HCT116 (cell line): Measurements from ENCODE around the gene KYNU. TPM values are rescaled to one million over a fixed set of nuclear protein-coding genes. Genes with fewer than 3 reads are reported as not detected.

ENCODE experiments used
- ATAC-seq: fragments of 200-7000 bp; cut with Tn5 transposase; 2 replicates; pipeline ENCODE4 v1.9.1; 2020; ENCODE audit warnings: mild to moderate bottlenecking, moderate library complexity
- BruUV-seq: library from RNA; stranded (reverse); fragments of 400-500 nt; replicated peaks from 2 replicates; lab custom pipeline; 2021; lab: Mats Ljungman, UMichigan
- CTCF ChIA-PET: fragments of 300-600 bp; sonication (Branson Sonifier 250); formaldehyde crosslinking; loops from one replicate; lab custom pipeline; 2021; ENCODE audit warnings: antibody characterized with exemption; lab: Charles Lee
- POLR2A ChIA-PET: fragments of 300-600, 350-600 bp; sonication (Branson Sonifier 250); formaldehyde crosslinking; loops from one replicate; lab custom pipeline; 2021; ENCODE audit warnings: antibody characterized with exemption; lab: Charles Lee
- RAD21 ChIA-PET, 2 experiments: fragments of 300-600 bp; sonication (Branson Sonifier 250); formaldehyde crosslinking; loops; one replicate each; lab custom pipeline; 2023; ENCODE audit warnings: low total read pairs in 2 of 2; ENCODE audit not compliant: uncharacterized antibody in 2 of 2, unreplicated experiment in 2 of 2, low non-redundant PET in 1 of 2; lab: Charles Lee
- DNase-seq: peaks from one replicate; pipeline ENCODE4 v3.0.0-alpha.2; 2010; ENCODE audit warnings: low read depth, low spot score
- H2AFZ ChIP-seq: fragments of 200-600 bp; shearing (Covaris generic), sonication (generic); 2 replicates; pipeline ENCODE4 v1.6.1; 2017; ENCODE audit warnings: low read depth, mixed run types, mixed read lengths, antibody characterized with exemption, low read length; ENCODE audit not compliant: poor library complexity, severe bottlenecking
- H3K27ac ChIP-seq: 2 replicates; pipeline ENCODE4 v1.5.1; 2012; ENCODE audit warnings: low read depth, low read length
- H3K27me3 ChIP-seq: fragments of 200-600 bp; sonication (generic); 2 replicates; pipeline ENCODE4 v1.6.1; 2016; ENCODE audit warnings: mixed run types, low read length, mixed read lengths; ENCODE audit not compliant: insufficient read depth
- H3K36me3 ChIP-seq, 2 experiments: fragments of 200-500 bp in 1 of 2; fragments of 200-600 bp in 1 of 2; sonication (Bioruptor generic) in 1 of 2; sonication (generic) in 1 of 2; 2 replicates each; pipeline versions ENCODE4 v1.5.1 to v1.6.1; 2014 to 2016; ENCODE audit warnings: low read length in 2 of 2, inconsistent platforms in 1 of 2, mixed read lengths in 1 of 2, mixed run types in 1 of 2; ENCODE audit not compliant: insufficient read depth in 2 of 2, control insufficient read depth in 1 of 2
- H3K4me1 ChIP-seq, 2 experiments: fragments of 200-600 bp in 1 of 2; sonication (generic) in 1 of 2; 2 replicates each; pipeline versions ENCODE4 v1.5.1 to v1.6.1; 2012 to 2017; ENCODE audit warnings: low read length in 2 of 2, inconsistent platforms in 1 of 2, mild to moderate bottlenecking in 1 of 2, mixed read lengths in 1 of 2, mixed run types in 1 of 2, moderate library complexity in 1 of 2; ENCODE audit not compliant: insufficient read depth in 2 of 2, control insufficient read depth in 1 of 2
- H3K4me2 ChIP-seq: fragments of 200-600 bp; sonication (generic); 2 replicates; pipeline ENCODE4 v1.6.1; 2017; ENCODE audit warnings: mixed run types, low read length, mixed read lengths
- H3K4me3 ChIP-seq, 2 experiments: fragments of 200-600 bp in 1 of 2; sonication (generic) in 1 of 2; replicated peaks in 1 of 2; 2 replicates each; pipeline ENCODE4 v1.5.1; 2011 to 2016; ENCODE audit warnings: low read length in 2 of 2, control low read depth in 1 of 2, low read depth in 1 of 2, mild to moderate bottlenecking in 1 of 2, mixed read lengths in 1 of 2, mixed run types in 1 of 2
- H3K79me2 ChIP-seq: fragments of 200-600 bp; sonication (generic); 2 replicates; pipeline ENCODE4 v1.6.1; 2017; ENCODE audit warnings: mild to moderate bottlenecking, mixed run types, low read length, moderate library complexity, mixed read lengths; ENCODE audit not compliant: insufficient read depth
- H3K9ac ChIP-seq: fragments of 200-600 bp; sonication (generic); 2 replicates; pipeline ENCODE4 v1.6.1; 2016; ENCODE audit warnings: low read length, mixed read lengths
- H3K9me2 ChIP-seq: fragments of 200-600 bp; sonication (generic), shearing (Covaris generic); 2 replicates; pipeline ENCODE4 v1.6.1; 2017; ENCODE audit warnings: mixed run types, mild to moderate bottlenecking, moderate library complexity; ENCODE audit not compliant: insufficient read depth
- H3K9me3 ChIP-seq, 2 experiments: fragments of 200-500 bp in 1 of 2; fragments of 200-600 bp in 1 of 2; sonication (Bioruptor generic) in 1 of 2; sonication (generic) in 1 of 2; 2 replicates each; pipeline ENCODE4 v1.6.1; 2014 to 2017; ENCODE audit warnings: low read length in 2 of 2, mixed read lengths in 2 of 2, inconsistent platforms in 1 of 2, low read depth in 1 of 2, mild to moderate bottlenecking in 1 of 2, mixed run types in 1 of 2, moderate library complexity in 1 of 2; ENCODE audit not compliant: control insufficient read depth in 1 of 2, insufficient read depth in 1 of 2
- H4K20me1 ChIP-seq: fragments of 200-600 bp; sonication (generic), shearing (Covaris generic); 2 replicates; pipeline ENCODE4 v1.6.1; 2017; ENCODE audit warnings: mixed run types, mild to moderate bottlenecking, moderate library complexity; ENCODE audit not compliant: insufficient read depth
- ATF3 ChIP-seq: IDR thresholded peaks from 2 replicates; pipeline ENCODE4 v1.6.1; 2012
- CTCF ChIP-seq, 3 experiments: fragments of 200-600 bp in 1 of 3; sonication (generic) in 1 of 3; IDR thresholded peaks in 2 of 3; conservative IDR thresholded peaks in 1 of 3; 2 replicates each; pipeline ENCODE4 v1.5.1; 2012 to 2017; ENCODE audit warnings: low read depth in 2 of 3, low read length in 2 of 3, antibody characterized with exemption in 1 of 3, borderline replicate concordance in 1 of 3, control low read depth in 1 of 3, mild to moderate bottlenecking in 1 of 3, mixed read lengths in 1 of 3, mixed run types in 1 of 3, moderate library complexity in 1 of 3; ENCODE audit not compliant: insufficient read depth in 1 of 3
- EZH2 ChIP-seq: fragments of 200-600 bp; sonication (generic); IDR thresholded peaks from 2 replicates; pipeline ENCODE4 v1.6.1; 2017; ENCODE audit warnings: antibody characterized with exemption, mixed run types
- JUND ChIP-seq: IDR thresholded peaks from 2 replicates; pipeline ENCODE4 v1.6.1; 2012
- RAD21 ChIP-seq: IDR thresholded peaks from 2 replicates; pipeline ENCODE4 v1.6.1; 2012; ENCODE audit warnings: low read depth, mild to moderate bottlenecking
- SRF ChIP-seq: IDR thresholded peaks from 2 replicates; pipeline ENCODE4 v1.6.1; 2012; ENCODE audit warnings: low read depth
- intact Hi-C: fragments of 100-400 bp; cut with micrococcal nuclease; formaldehyde crosslinking; loops from 2 replicates; pipeline ENCODE4 v1.10.0; 2022
- total RNA-seq: library from RNA; stranded (reverse); gene quantifications from one replicate; pipeline ENCODE4 v1.2.1, GENCODE V29; 2021; ENCODE audit not compliant: unreplicated experiment
- TF ChIP-seq, protein P1 (sequence below): IDR thresholded peaks from 2 replicates; pipeline ENCODE4 v1.6.1; 2012; ENCODE audit warnings: low read depth

KYNU gene
- total RNA-seq, 1 experiment from 2014 or later = 0.22 TPM

GRCh38 chr2:142980246-142981068, 103.0 kb downstream of the KYNU start:
- Histone ChIP-seq H3K9ac (no peak overlapping the region), H3K4me2 (no peak overlapping the region), H3K4me3 (no peak overlapping the region), H3K36me3 (no peaks in the 10 kb centered on the region), H3K79me2 (no peaks in the 10 kb centered on the region), H3K9me2 (no peaks in the 10 kb centered on the region), H3K27me3 (no peaks in the 10 kb centered on the region), H3K27ac (no peak overlapping the region), H3K4me1 (no peaks in the 10 kb centered on the region), H3K9me3 (no peaks in the 10 kb centered on the region), H4K20me1 (no peaks in the 10 kb centered on the region), H2AFZ (no peak overlapping the region)
- DNase-seq (peak; percentile 16), ATAC-seq (peak; percentile 47; the same call in 1 of the 2 replicates)
- ChIA-PET RAD21 (no interaction called here), CTCF (interaction anchor here (1.1 to 2.9 kb wide), 6 partner anchors 9 to 814 kb away, joined by 3 to 10 read pairs (median 4); no protein-coding TSS in a partner anchor), POLR2A (no interaction called here)
- peak; percentile 59 for TF ChIP-seq RAD21
- TF ChIP-seq SRF = no peak
- peak; percentile 39 to 57 (median 43); a peak in 5 of 6 replicates for TF ChIP-seq CTCF (IDR thresholded peaks at IDR 0.05 in 2 of 3, conservative IDR thresholded peaks at IDR 0.05 in 1 of 3; ENCODE audit: borderline replicate concordance in 1 of 3, insufficient read depth in 1 of 3, low read depth in 2 of 3, low read length in 2 of 3)
- TF ChIP-seq ATF3 = no peak
- TF ChIP-seq, protein P1, sequence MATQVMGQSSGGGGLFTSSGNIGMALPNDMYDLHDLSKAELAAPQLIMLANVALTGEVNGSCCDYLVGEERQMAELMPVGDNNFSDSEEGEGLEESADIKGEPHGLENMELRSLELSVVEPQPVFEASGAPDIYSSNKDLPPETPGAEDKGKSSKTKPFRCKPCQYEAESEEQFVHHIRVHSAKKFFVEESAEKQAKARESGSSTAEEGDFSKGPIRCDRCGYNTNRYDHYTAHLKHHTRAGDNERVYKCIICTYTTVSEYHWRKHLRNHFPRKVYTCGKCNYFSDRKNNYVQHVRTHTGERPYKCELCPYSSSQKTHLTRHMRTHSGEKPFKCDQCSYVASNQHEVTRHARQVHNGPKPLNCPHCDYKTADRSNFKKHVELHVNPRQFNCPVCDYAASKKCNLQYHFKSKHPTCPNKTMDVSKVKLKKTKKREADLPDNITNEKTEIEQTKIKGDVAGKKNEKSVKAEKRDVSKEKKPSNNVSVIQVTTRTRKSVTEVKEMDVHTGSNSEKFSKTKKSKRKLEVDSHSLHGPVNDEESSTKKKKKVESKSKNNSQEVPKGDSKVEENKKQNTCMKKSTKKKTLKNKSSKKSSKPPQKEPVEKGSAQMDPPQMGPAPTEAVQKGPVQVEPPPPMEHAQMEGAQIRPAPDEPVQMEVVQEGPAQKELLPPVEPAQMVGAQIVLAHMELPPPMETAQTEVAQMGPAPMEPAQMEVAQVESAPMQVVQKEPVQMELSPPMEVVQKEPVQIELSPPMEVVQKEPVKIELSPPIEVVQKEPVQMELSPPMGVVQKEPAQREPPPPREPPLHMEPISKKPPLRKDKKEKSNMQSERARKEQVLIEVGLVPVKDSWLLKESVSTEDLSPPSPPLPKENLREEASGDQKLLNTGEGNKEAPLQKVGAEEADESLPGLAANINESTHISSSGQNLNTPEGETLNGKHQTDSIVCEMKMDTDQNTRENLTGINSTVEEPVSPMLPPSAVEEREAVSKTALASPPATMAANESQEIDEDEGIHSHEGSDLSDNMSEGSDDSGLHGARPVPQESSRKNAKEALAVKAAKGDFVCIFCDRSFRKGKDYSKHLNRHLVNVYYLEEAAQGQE = no peak
- TF ChIP-seq JUND = no peak
- TF ChIP-seq EZH2 = no peak
- no TSS peak for BruUV-seq
- intact Hi-C loops = loop anchor here (2.0 to 5.0 kb wide), 2 partner anchors 298 to 813 kb away; no protein-coding TSS in a partner anchor
